Activated CD8-positive, alpha-beta T cell treated with anti-CD3 and anti-CD28 coated beads, Interleukin-2, amount 10 ng/mL, durations not matched to agents 7 days and 5 days (primary cell): ENCODE data around the gene MARK2. TPM values are rescaled to one million over a fixed set of nuclear protein-coding genes. Genes with fewer than 3 reads are reported as not detected.

Source experiments
- ATAC-seq: fragments of 150-1000 bp; cut with Tn5 transposase; one replicate; pipeline ENCODE4 v1.10.0; 2021; ENCODE audit warnings: moderate library complexity
- CTCF ChIA-PET: fragments of 350-600 bp; sonication (Branson Sonifier 250); formaldehyde crosslinking; loops from one replicate; lab custom pipeline; 2021; ENCODE audit warnings: antibody characterized with exemption; lab: Charles Lee
- POLR2A ChIA-PET: fragments of 350-600 bp; sonication (Branson Sonifier 250); formaldehyde crosslinking; loops from one replicate; lab custom pipeline; 2021; ENCODE audit warnings: antibody characterized with exemption; lab: Charles Lee
- DNase-seq: peaks from one replicate; pipeline ENCODE4 v3.0.0-alpha.2; 2020
- H3K27ac Mint-ChIP-seq: one replicate; pipeline ENCODE4 v1.8.0; 2021; ENCODE audit warnings: mild to moderate bottlenecking, mixed read lengths
- H3K27me3 Mint-ChIP-seq: one replicate; pipeline ENCODE4 v1.8.0; 2021; ENCODE audit warnings: low read depth, mixed read lengths
- H3K36me3 Mint-ChIP-seq: one replicate; pipeline ENCODE4 v1.8.0; 2021; ENCODE audit warnings: low read depth, mixed read lengths
- H3K4me1 Mint-ChIP-seq: one replicate; pipeline ENCODE4 v1.8.0; 2021; ENCODE audit warnings: low read depth, mixed read lengths
- H3K4me3 Mint-ChIP-seq: one replicate; pipeline ENCODE4 v1.8.0; 2021; ENCODE audit warnings: mild to moderate bottlenecking, mixed read lengths
- H3K9me3 Mint-ChIP-seq: one replicate; pipeline ENCODE4 v1.8.0; 2022; ENCODE audit warnings: mixed read lengths; ENCODE audit not compliant: insufficient read depth
- total RNA-seq, 2 experiments: library from RNA; stranded (reverse); gene quantifications; one replicate each; pipeline ENCODE4 v1.2.3, GENCODE V29; 2021

Gene MARK2
- total RNA-seq, 2 experiments from 2014 or later, result 62.1 to 68.6 TPM

DNA sequence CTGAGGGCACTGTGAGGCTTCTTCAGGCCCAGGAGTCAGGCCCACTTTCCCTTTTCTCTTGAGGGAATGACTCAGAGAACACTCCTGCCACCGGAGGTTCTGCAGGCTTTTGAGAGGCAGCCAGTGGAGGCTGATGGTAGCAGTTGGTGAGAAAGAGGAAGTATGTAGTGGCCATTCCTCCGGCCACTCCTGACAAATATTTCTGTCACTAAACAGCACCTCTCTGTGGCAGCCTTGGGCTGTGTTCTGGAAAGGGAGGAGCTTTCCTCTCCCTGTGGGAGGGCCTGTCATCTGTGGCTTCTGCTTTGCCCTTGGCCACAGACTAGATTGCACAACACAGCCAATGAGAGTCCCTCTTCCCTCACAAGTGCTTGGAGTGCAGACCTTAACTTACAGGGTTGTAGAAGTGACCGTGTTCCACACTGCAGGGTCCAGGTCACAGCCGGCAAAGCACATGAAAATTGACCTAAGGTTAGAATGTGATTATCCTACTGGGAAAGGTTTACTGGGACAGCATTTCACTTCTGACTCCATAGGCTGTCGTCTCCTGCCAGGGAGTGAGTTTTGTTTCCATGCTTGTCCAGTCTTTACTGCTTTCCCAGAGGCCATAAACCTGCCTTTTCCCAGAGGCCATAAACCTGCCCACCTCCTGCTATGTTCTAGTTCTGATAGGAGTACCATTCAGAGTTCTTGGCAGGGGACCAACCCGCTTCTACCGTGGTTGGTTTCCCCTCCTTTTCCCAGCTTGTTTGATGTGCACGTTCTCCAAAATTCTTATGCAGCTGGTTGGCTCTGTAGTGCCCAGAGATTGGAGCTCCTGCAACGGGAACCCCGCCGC lies 33.3 kb downstream of the MARK2 start:
- Mint-ChIP-seq H3K36me3 (peaks cover 45% of the 10 kb centered on the region), H3K4me3 (peak overlapping the region; percentile 53), H3K27me3 (no peaks in the 10 kb centered on the region), H3K27ac (peak overlapping the region; percentile 75), H3K4me1 (peaks cover 71% of the 10 kb centered on the region), H3K9me3 (no peaks in the 10 kb centered on the region)
- peak; percentile 80 for ATAC-seq
- POLR2A ChIA-PET, result interaction anchor here (0.6 to 1.1 kb wide), 2 partner anchors 20 to 191 kb away, joined by 3 read pairs; partner anchors contain the start of gene RTN3
- DNase-seq, result peak; percentile 69
- CTCF ChIA-PET, result interaction anchor here (0.5 to 2.6 kb wide), 13 partner anchors 8 to 79 kb away, joined by 3 to 35 read pairs (median 4); partner anchors contain the start of gene MARK2

DNA sequence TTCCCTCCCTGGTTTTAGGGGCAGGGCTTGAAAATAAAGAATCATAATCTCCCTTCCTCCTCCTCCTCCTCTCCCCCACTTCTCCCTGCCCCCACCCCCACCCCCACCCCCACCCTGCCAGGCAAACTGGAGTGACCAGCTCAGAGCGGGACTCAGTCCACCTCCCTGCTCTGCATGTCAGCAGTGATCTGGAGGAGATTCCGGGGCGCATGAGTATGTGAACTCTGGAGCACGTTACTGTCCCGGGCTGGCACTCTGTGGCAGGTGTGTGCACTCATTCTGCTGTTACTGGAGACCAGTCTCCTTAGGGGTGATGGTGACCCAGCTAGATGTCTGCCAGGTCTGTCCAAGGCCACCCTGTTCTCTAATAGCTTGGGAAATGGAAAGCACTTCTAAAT lies 33.9 kb downstream of the MARK2 start:
- POLR2A ChIA-PET, result interaction anchor here (0.6 to 1.1 kb wide), 2 partner anchors 20 to 192 kb away, joined by 3 read pairs; partner anchors contain the start of gene RTN3
- H3K4me3 Mint-ChIP-seq, result no peak overlapping the region
- DNase-seq, result no peak
- ATAC-seq, result no peak
- CTCF ChIA-PET, result interaction anchor here (0.7 to 2.6 kb wide), 8 partner anchors 10 to 73 kb away, joined by 3 to 35 read pairs (median 4); partner anchors contain the start of gene MARK2
- peaks cover 41% of the 10 kb centered on the region for H3K36me3 Mint-ChIP-seq
- no peaks in the 10 kb centered on the region for H3K27me3 Mint-ChIP-seq
- H3K9me3 Mint-ChIP-seq, result no peaks in the 10 kb centered on the region
- H3K4me1 Mint-ChIP-seq, result peaks cover 65% of the 10 kb centered on the region
- peak overlapping the region; percentile 60 for H3K27ac Mint-ChIP-seq

DNA sequence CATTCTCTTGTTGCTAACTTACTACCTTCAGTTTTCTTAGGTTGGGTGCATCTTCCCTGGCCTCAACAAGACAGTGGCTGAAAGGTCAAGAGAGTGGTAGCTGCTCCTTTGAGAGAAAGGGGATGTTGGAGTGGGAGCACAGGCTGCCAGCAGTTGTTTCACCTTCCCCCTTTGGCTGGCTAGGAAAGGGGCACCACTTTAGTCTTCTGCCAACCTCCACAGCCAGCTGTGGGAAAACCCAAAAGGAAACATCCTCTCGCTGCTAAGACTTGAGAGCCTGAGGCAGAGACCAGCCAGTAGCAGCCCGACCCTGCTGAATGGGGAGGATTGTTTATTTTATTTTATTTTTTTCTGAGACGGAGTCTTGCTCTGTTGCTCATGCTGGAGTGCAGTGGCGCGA lies 34.4 kb downstream of the MARK2 start:
- H3K4me1 Mint-ChIP-seq, result peaks cover 64% of the 10 kb centered on the region
- H3K27ac Mint-ChIP-seq, result no peak overlapping the region
- ATAC-seq (no peak), DNase-seq (no peak)
- H3K4me3 Mint-ChIP-seq, result no peak overlapping the region
- no peaks in the 10 kb centered on the region for H3K27me3 Mint-ChIP-seq
- POLR2A ChIA-PET, result no interaction called here
- CTCF ChIA-PET, result interaction anchor here (0.7 to 2.6 kb wide), 6 partner anchors 10 to 46 kb away, joined by 3 to 35 read pairs (median 6); partner anchors contain the start of gene MARK2
- no peaks in the 10 kb centered on the region for H3K9me3 Mint-ChIP-seq
- peaks cover 43% of the 10 kb centered on the region for H3K36me3 Mint-ChIP-seq

DNA sequence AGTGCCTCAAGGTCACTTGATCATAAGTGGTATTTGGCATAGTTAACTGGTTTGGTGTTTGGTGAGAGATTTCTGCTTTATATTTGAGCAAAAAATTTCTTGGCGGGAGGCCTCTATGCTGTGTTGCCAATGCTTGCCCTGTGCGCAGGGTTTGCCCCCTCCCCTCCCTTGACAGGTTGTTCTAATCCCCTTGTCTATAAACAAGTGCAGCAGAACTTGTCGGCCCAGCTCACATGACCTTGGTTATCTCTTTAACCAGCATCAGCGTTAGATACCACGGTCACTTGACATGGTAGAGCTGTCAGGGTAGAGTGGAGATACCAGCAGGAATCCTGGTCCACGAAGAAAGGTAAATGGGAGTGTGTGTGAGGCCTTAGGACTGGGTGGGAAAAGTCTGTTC lies 35.6 kb downstream of the MARK2 start:
- CTCF ChIA-PET, result interaction anchor here (2.5 kb wide), 1 partner anchor 37 kb away, joined by 11 read pairs; the partner anchor contains the start of gene MARK2
- DNase-seq, result no peak
- H3K4me3 Mint-ChIP-seq, result no peak overlapping the region
- peaks cover 59% of the 10 kb centered on the region for H3K4me1 Mint-ChIP-seq
- H3K9me3 Mint-ChIP-seq, result no peaks in the 10 kb centered on the region
- no peaks in the 10 kb centered on the region for H3K27me3 Mint-ChIP-seq
- ATAC-seq, result no peak
- peaks cover 42% of the 10 kb centered on the region for H3K36me3 Mint-ChIP-seq
- H3K27ac Mint-ChIP-seq, result no peak overlapping the region
- POLR2A ChIA-PET, result interaction anchor here (1.1 kb wide), 1 partner anchor 42 kb away, joined by 3 read pairs; no protein-coding TSS in a partner anchor

DNA sequence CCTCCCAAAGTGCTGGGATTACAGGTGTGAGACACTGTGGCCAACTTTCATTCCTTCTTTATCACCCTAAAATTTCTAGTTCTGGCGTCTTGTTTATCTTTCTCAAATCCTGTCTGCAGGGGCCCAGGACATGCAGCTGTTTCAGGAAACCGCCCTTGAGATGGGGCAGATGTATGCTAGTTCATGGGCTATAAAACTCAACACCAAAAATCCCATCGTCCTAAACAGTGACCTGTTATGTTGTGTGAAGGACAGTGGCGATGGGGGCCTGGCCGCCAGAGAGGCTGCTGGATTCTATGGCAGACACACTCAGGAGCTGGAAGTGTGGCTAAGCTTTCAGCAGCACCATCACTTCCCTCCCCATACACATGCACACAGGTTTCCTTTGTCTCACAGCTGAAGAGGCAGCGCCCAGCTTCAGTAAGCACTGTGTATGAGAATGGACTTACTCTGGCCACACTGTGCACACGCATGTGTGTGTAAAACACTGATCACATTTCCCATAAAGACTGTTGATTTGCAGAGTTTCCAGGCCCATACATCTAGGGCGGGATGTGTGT lies 36.7 kb downstream of the MARK2 start:
- Mint-ChIP-seq H3K4me1 (peaks cover 59% of the 10 kb centered on the region), H3K9me3 (no peaks in the 10 kb centered on the region), H3K27me3 (no peaks in the 10 kb centered on the region), H3K27ac (no peak overlapping the region), H3K4me3 (no peak overlapping the region), H3K36me3 (peaks cover 40% of the 10 kb centered on the region)
- ATAC-seq, result no peak
- no peak for DNase-seq
- POLR2A ChIA-PET, result interaction anchor here (1.1 kb wide), 1 partner anchor 43 kb away, joined by 3 read pairs; no protein-coding TSS in a partner anchor
- CTCF ChIA-PET, result interaction anchor here (0.7 to 2.5 kb wide), 4 partner anchors 12 to 71 kb away, joined by 3 to 11 read pairs (median 3); partner anchors contain the start of gene MARK2

DNA sequence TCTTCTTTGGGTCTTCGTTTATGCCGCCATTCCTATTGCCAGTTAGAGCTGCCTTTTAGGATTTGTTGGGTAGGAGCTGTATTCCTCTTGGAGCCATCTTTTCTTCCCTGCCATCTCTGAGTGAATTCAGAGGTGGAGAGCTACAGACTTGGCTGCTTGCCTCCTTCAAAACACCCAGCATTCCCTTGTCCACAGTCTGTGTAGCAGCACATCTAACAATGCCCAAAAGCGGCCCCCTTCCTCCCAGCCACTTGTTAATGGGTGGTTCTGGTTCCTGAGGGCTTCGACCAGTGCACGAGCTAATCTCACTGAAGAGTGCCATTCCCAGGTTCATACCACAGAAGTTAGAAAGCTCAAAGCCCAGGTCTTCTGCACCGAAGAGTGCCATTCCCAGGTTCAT lies 37.7 kb downstream of the MARK2 start:
- Mint-ChIP-seq H3K9me3 (no peaks in the 10 kb centered on the region), H3K27ac (no peak overlapping the region), H3K27me3 (no peaks in the 10 kb centered on the region), H3K4me1 (peaks cover 62% of the 10 kb centered on the region), H3K4me3 (no peak overlapping the region), H3K36me3 (peaks cover 40% of the 10 kb centered on the region)
- CTCF ChIA-PET, result interaction anchor here (1.1 to 2.5 kb wide), 4 partner anchors 13 to 70 kb away, joined by 3 to 11 read pairs (median 4); partner anchors contain the start of gene MARK2
- no peak for DNase-seq
- no peak for ATAC-seq
- POLR2A ChIA-PET, result no interaction called here

DNA sequence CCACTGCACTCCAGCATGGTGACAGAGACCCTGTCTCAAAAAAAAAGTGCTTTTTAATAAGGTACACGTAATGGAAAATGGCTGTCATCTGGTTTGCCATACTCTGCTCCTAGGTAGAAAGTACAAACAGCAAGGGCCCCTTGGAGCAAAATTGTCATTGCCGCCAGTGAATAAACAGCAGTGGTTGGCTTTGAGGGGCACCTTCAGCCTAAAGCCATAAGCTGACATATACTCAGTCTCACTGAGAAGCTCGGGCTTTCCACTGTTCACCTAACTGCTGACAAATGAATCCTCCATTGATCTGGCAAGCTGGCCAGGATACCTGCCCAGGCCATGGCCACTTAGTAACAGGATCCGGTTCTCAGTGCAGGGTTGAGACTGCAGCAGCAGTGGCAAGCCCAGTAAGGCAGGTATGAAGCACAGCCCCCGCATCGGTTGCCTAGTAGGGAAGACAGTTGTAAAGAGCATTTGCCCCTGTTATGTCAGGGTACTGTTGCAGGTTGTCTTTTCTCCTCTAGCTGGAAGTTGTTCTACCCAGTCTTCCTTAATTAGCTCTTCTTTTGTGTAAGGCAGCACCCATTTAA lies 38.8 kb downstream of the MARK2 start:
- H3K4me1 Mint-ChIP-seq, result peaks cover 60% of the 10 kb centered on the region
- CTCF ChIA-PET, result interaction anchor here (1.0 to 2.9 kb wide), 6 partner anchors 12 to 275 kb away, joined by 3 to 15 read pairs (median 4); no protein-coding TSS in a partner anchor
- no peaks in the 10 kb centered on the region for H3K9me3 Mint-ChIP-seq
- ATAC-seq (no peak), DNase-seq (no peak)
- no peak overlapping the region for H3K4me3 Mint-ChIP-seq
- H3K36me3 Mint-ChIP-seq, result peaks cover 42% of the 10 kb centered on the region
- POLR2A ChIA-PET, result no interaction called here
- no peaks in the 10 kb centered on the region for H3K27me3 Mint-ChIP-seq
- peak overlapping the region; percentile 28 for H3K27ac Mint-ChIP-seq

DNA sequence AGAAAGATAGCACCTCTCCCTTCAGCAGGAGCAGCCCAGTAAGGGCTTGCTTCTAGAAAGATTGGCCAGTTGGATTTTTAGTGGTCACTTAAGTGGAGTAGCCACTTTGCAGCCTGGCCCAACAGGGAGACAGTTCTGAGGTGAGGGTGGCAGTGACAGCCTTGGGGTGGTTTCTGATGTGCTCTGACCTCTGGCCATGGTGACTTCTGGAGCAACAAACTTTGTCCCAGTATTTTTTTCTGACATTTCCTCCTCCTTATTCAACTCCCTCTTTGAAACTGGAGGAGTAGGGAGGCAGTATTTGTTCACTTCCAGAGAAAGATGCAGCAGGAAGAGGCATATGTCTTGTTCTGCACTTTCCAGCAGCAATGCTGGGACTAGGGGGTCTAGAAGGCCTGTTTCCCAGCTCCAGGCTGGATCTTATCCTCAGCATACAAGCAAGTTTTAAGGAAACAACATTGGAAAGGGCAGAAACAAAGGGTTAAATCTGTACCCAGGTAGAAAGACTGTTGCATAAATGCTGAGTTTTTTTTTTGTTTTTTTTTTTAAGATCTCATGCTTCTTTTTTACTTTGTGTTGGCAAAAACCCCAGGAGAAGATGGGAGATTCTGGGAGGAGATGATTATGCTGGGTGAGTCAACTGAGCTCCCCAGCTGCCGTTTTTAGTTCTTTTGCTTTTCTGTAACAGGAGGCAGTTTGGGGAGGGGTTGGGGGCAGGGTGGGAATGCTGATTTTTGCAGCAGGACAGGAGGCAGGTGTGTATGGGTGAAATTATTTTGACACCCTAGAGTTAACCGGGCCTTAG lies 40.9 kb downstream of the MARK2 start:
- DNase-seq, result no peak
- CTCF ChIA-PET, result interaction anchor here (1.0 to 2.9 kb wide), 4 partner anchors 8 to 42 kb away, joined by 4 to 15 read pairs (median 5); no protein-coding TSS in a partner anchor
- Mint-ChIP-seq H3K9me3 (no peaks in the 10 kb centered on the region), H3K27me3 (no peaks in the 10 kb centered on the region), H3K27ac (peak overlapping the region; percentile 15), H3K4me3 (no peak overlapping the region), H3K4me1 (peaks cover 66% of the 10 kb centered on the region), H3K36me3 (peaks cover 37% of the 10 kb centered on the region)
- POLR2A ChIA-PET, result interaction anchor here (0.7 kb wide), 1 partner anchor 27 kb away, joined by 3 read pairs; no protein-coding TSS in a partner anchor
- ATAC-seq, result no peak

DNA sequence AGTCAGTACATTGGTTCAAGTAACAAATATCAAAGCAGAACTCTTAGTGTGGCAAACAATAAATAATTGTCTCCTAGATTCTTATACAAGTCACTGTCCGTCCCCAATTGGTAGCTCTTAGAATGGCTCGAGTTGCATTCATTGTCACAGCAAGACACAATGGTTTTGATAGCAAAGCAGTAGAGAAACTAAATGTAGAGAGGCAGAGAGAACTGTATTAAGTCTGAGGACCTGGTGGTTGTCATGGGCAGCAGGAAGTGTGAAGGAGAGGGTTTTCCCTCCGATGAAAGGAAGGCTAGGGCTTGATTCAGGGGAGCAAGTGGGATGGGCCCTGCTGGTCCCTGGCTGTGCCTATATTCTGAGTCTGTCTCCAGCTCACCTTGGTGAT lies 41.5 kb downstream of the MARK2 start:
- Mint-ChIP-seq H3K4me1 (peaks cover 65% of the 10 kb centered on the region), H3K9me3 (no peaks in the 10 kb centered on the region), H3K27ac (peak overlapping the region; percentile 15), H3K27me3 (no peaks in the 10 kb centered on the region), H3K4me3 (no peak overlapping the region), H3K36me3 (peaks cover 38% of the 10 kb centered on the region)
- no peak for DNase-seq
- POLR2A ChIA-PET, result interaction anchor here (0.7 kb wide), 1 partner anchor 28 kb away, joined by 3 read pairs; no protein-coding TSS in a partner anchor
- CTCF ChIA-PET, result interaction anchor here (1.0 to 1.4 kb wide), 3 partner anchors 8 to 43 kb away, joined by 4 to 5 read pairs (median 5); no protein-coding TSS in a partner anchor
- peak; percentile 42 for ATAC-seq

DNA sequence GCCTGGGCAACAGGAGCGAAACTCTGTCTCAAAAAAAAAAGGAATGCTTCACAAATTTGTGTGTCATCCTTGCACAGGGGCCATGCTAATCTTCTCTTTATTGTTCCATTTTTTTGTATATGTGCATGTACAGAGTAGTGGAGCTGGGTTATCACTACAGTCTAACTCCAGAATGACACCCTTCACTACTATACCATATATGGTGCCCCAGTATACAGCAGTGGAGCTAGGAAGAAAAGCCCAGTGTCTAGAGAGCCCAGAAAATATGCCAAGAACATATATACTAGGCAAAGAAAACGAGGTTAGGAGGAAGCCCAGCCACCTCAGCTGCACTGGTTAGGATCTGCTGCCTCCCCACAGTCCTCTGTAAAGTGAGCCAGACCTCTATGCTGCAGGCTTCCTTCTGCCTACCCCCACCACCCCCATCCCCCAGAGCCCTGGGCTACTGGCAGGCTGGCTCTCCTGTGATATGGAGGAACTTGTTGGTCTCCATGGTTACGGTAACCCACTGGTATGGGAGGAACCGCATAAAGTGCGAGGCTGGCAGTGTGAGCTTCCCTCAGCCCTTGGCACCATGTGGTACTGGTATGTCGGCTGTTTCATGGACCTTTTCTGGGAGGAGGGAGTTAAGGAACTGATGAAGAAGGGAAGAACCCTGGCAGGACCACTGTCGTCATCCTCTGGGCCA lies 43.8 kb downstream of the MARK2 start:
- ChIA-PET POLR2A (interaction anchor here (1.4 kb wide), 1 partner anchor 44 kb away, joined by 4 read pairs; the partner anchor contains the start of gene MARK2), CTCF (interaction anchor here (1.2 to 13.1 kb wide), 4 partner anchors 10 to 63 kb away, joined by 3 to 111 read pairs (median 9); partner anchors contain the start of gene MARK2)
- Mint-ChIP-seq H3K9me3 (no peaks in the 10 kb centered on the region), H3K4me3 (no peak overlapping the region), H3K27ac (peak overlapping the region; percentile 55), H3K36me3 (peaks cover 34% of the 10 kb centered on the region), H3K27me3 (no peaks in the 10 kb centered on the region), H3K4me1 (peaks cover 73% of the 10 kb centered on the region)
- ATAC-seq (peak; percentile 51), DNase-seq (no peak)
